Thyroid gland (tissue), 4 donors: ENCODE data around the gene NCBP2L. TPM values are rescaled to one million over a fixed set of nuclear protein-coding genes. Genes with fewer than 3 reads are reported as not detected.

Experiments used
- DNase-seq, 2 donors: peaks; one replicate each; pipeline ENCODE4 v3.0.0-alpha.2; 2019
- H3K27ac ChIP-seq, 3 donors: fragments of 200-600 bp; sonication (generic); 1 replicate in 2 of 3; 2 replicates in 1 of 3; pipeline ENCODE4 v1.5.1; 2016 to 2019; ENCODE audit warnings: mild to moderate bottlenecking in 1 of 3, moderate library complexity in 1 of 3
- H3K27me3 ChIP-seq: fragments of 200-600 bp; sonication (generic); one replicate; pipeline ENCODE4 v1.5.1; 2019
- H3K36me3 ChIP-seq, 2 donors: fragments of 200-600 bp; sonication (generic); one replicate each; pipeline ENCODE4 v1.5.1; 2016 to 2019
- H3K4me1 ChIP-seq, 2 donors: fragments of 200-600 bp; sonication (generic); one replicate each; pipeline ENCODE4 v1.5.1; 2017 to 2019
- H3K4me3 ChIP-seq, 3 donors: fragments of 200-600 bp; sonication (generic); replicated peaks in 1 of 3; 1 replicate in 2 of 3; 2 replicates in 1 of 3; pipeline ENCODE4 v1.5.1; 2016; ENCODE audit warnings: mild to moderate bottlenecking in 1 of 3
- H3K9me3 ChIP-seq: fragments of 200-600 bp; sonication (generic); one replicate; pipeline ENCODE4 v1.5.1; 2017
- POLR2A ChIP-seq, 2 donors: fragments of 450-650 bp; IDR thresholded peaks; one replicate each; pipeline ENCODE4 v1.6.1; 2017; ENCODE audit warnings: antibody characterized with exemption in 2 of 2, mild to moderate bottlenecking in 2 of 2, moderate library complexity in 1 of 2
- WGBS, 2 donors: methylation state at CpG; one replicate each; pipeline ENCODE4 v1.1.5; 2017; 5-methylcytosine and 5-hydroxymethylcytosine counted together
- intact Hi-C: fragments of 100-400 bp; cut with DNase I; formaldehyde crosslinking; loops from one replicate; pipeline ENCODE4 v1.15.1; 2023
- total RNA-seq, 4 donors: library from RNA; depleted of rRNA; stranded (reverse); fragments of >200 nt; gene quantifications; one replicate each; pipeline ENCODE4 v1.2.3, GENCODE V29; 2016
- TF ChIP-seq, protein P1 (sequence below), 6 experiments: fragments of 200-600 bp in 3 of 6; fragments of 450-650 bp in 3 of 6; sonication (generic) in 3 of 6; IDR thresholded peaks; one replicate each; pipeline ENCODE4 v1.5.1; 2016 to 2019; ENCODE audit warnings: antibody characterized with exemption in 6 of 6, mild to moderate bottlenecking in 2 of 6, inconsistent platforms in 1 of 6, moderate library complexity in 1 of 6

The NCBP2L gene
- total RNA-seq, 4 donors from 2014 or later, result not detected

GRCh38 chrX:107836958-107837357 is 59.4 kb downstream of the NCBP2L start:
- intact Hi-C loops, result no loop called here

DNA sequence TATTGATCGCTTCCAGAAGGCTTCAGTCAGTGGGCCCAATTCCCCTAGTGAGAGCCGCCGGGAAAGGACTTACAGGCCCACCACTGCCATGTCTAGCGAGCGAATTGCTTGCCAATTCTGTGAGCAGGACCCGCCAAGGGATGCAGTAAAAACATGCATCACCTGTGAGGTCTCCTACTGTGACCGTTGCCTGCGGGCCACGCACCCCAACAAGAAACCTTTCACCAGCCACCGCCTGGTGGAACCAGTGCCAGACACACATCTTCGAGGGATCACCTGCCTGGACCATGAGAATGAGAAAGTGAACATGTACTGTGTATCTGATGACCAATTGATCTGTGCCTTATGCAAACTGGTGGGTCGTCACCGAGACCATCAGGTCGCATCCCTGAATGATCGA is 63.4 kb downstream of the NCBP2L start:
- Histone ChIP-seq H3K4me3 (no peak overlapping the region), H3K27ac (no peak overlapping the region), H3K9me3 (no peaks in the 10 kb centered on the region), H3K27me3 (no peaks in the 10 kb centered on the region), H3K36me3 (peaks cover 4 to 5% of the 10 kb centered on the region in 2 donors), H3K4me1 (peaks cover 0 to 12% of the 10 kb centered on the region in 2 donors)
- no peak for TF ChIP-seq POLR2A (IDR thresholded peaks at IDR 0.05)
- TF ChIP-seq, protein P1, sequence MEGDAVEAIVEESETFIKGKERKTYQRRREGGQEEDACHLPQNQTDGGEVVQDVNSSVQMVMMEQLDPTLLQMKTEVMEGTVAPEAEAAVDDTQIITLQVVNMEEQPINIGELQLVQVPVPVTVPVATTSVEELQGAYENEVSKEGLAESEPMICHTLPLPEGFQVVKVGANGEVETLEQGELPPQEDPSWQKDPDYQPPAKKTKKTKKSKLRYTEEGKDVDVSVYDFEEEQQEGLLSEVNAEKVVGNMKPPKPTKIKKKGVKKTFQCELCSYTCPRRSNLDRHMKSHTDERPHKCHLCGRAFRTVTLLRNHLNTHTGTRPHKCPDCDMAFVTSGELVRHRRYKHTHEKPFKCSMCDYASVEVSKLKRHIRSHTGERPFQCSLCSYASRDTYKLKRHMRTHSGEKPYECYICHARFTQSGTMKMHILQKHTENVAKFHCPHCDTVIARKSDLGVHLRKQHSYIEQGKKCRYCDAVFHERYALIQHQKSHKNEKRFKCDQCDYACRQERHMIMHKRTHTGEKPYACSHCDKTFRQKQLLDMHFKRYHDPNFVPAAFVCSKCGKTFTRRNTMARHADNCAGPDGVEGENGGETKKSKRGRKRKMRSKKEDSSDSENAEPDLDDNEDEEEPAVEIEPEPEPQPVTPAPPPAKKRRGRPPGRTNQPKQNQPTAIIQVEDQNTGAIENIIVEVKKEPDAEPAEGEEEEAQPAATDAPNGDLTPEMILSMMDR (IDR thresholded peaks at IDR 0.05), result no peak
- no peak for DNase-seq
- intact Hi-C loops, result no loop called here
- 98 to 100% methylated on average over 4 to 11 of the region's 15 CpGs for WGBS, 2 donors

More at GRCh38 chrX:107836958-107837357, 59.4 kb downstream of the NCBP2L start:
- H3K4me3 ChIP-seq, result no peak overlapping the region
- no peak for DNase-seq
- TF ChIP-seq, protein P1 (IDR thresholded peaks at IDR 0.05), result no peak
- TF ChIP-seq POLR2A (IDR thresholded peaks at IDR 0.05), result no peak
- WGBS, 2 donors, result 80 to 95% methylated on average over 2 of the region's 2 CpGs
- H3K9me3 ChIP-seq, result no peaks in the 10 kb centered on the region
- H3K27me3 ChIP-seq, result no peaks in the 10 kb centered on the region
- H3K27ac ChIP-seq, result no peak overlapping the region
- H3K36me3 ChIP-seq, result peaks cover 4 to 5% of the 10 kb centered on the region in 2 donors
- H3K4me1 ChIP-seq, result peaks cover 0 to 12% of the 10 kb centered on the region in 2 donors

DNA sequence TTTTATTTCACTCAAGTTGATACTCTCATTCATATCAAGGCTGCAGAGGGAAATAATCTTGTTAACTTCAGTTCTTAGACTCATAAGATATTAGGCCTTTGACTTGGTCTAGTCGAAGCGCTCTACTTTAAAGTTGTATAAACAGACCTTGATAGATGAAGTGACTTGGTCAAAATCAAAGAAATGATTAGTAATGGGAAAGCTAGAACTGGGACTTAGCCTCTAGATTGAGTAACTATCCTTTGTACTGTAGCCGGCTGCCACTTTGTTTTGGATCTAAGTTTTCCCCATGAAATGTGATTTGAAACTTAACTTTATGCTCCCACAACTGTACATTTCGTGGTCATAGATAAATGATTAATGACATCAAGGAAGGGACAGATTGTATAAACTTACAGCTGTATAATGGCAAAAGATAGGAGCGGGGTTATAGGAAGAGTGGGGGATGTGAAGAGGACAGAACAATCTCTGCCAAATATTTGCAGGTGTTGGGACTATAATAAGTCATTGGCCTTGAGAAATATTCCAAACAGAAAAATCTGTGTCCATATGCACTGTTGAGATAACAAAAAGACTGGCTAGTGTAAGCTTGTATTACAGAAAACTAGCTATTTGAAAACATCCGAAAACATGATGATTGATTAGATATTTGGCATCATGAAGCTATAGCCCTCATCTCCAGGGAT is 65.3 kb downstream of the NCBP2L start:
- no peak overlapping the region for H3K27ac ChIP-seq
- DNase-seq, result no peak
- no peaks in the 10 kb centered on the region for H3K9me3 ChIP-seq
- no peak overlapping the region for H3K4me3 ChIP-seq
- intact Hi-C loops, result no loop called here
- TF ChIP-seq, protein P1 (IDR thresholded peaks at IDR 0.05), result no peak
- TF ChIP-seq POLR2A (IDR thresholded peaks at IDR 0.05), result no peak
- no peaks in the 10 kb centered on the region for H3K27me3 ChIP-seq
- peaks cover 4 to 10% of the 10 kb centered on the region in 2 donors for H3K4me1 ChIP-seq
- 80 to 82% methylated on average over 6 of the region's 6 CpGs for WGBS, 2 donors
- H3K36me3 ChIP-seq, result peaks cover 4 to 5% of the 10 kb centered on the region in 2 donors

Other genes starting within 250 kb of the NCBP2L start
- 10 to 100 TPM; 45.1 to 69.6 (median 62.8) TPM for gene PRPS1, start 149.2 kb upstream of the NCBP2L start, total RNA-seq
- gene TSC22D3, start 1.9 kb upstream of the NCBP2L start, total RNA-seq, result 100 to 1,000 TPM; 268 to 504 (median 383) TPM
- 10 to 100 TPM; 37.9 to 55.3 (median 46.5) TPM for gene MID2, start 48.1 kb downstream of the NCBP2L start, total RNA-seq
- not detected for gene TEX13B, start 204.6 kb downstream of the NCBP2L start, total RNA-seq